Thymus (tissue), 11 donors: Measurements from ENCODE around the gene PAX7. TPM values are rescaled to one million over a fixed set of nuclear protein-coding genes. Genes with fewer than 3 reads are reported as not detected.

Experiments
- DNase-seq, 9 donors: peaks; one replicate each; pipeline ENCODE4 v3.0.0-alpha.2; 2013; ENCODE audit warnings: low spot score in 9 of 9, low read depth in 6 of 9, missing footprints in 1 of 9
- H3K27ac ChIP-seq, 2 donors: one replicate each; pipeline ENCODE4 v1.5.1; 2013; ENCODE audit warnings: control low read depth in 1 of 2, low read depth in 1 of 2, low read length in 1 of 2, mild to moderate bottlenecking in 1 of 2, moderate library complexity in 1 of 2
- H3K27me3 ChIP-seq, 2 donors: one replicate each; pipeline ENCODE4 v1.5.1; 2013; ENCODE audit warnings: low read length in 1 of 2; ENCODE audit not compliant: control insufficient read depth in 2 of 2, insufficient read depth in 1 of 2
- H3K36me3 ChIP-seq, 2 donors: one replicate each; pipeline ENCODE4 v1.5.1; 2013; ENCODE audit warnings: low read length in 1 of 2, mild to moderate bottlenecking in 1 of 2, moderate library complexity in 1 of 2; ENCODE audit not compliant: control insufficient read depth in 2 of 2, insufficient read depth in 2 of 2
- H3K4me1 ChIP-seq, 2 donors: one replicate each; pipeline ENCODE4 v1.5.1; 2013; ENCODE audit warnings: low read length in 2 of 2; ENCODE audit not compliant: control insufficient read depth in 2 of 2, insufficient read depth in 2 of 2
- H3K4me3 ChIP-seq, 2 donors: one replicate each; pipeline ENCODE4 v1.5.1; 2013; ENCODE audit warnings: low read length in 2 of 2, control low read depth in 1 of 2, mild to moderate bottlenecking in 1 of 2
- H3K9me3 ChIP-seq, 2 donors: one replicate each; pipeline ENCODE4 v1.5.1; 2013; ENCODE audit warnings: low read length in 1 of 2, mild to moderate bottlenecking in 1 of 2; ENCODE audit not compliant: control insufficient read depth in 2 of 2, insufficient read depth in 1 of 2
- WGBS: extraction: QIAGEN DNeasy Blood & Tissue Kit; methylation state at CpG from one replicate; pipeline ENCODE4 v1.1.7; 2013; 5-methylcytosine and 5-hydroxymethylcytosine counted together
- polyA plus RNA-seq: library from polyadenylated mRNA; stranded (reverse); fragments of 200-250 nt; gene quantifications from one replicate; pipeline ENCODE4 v1.2.3, GENCODE V29; 2013
- total RNA-seq: library from RNA; stranded (reverse); fragments of 120-200 nt; gene quantifications from one replicate; pipeline ENCODE4 v1.2.4, GENCODE V29; 2013
- donor health status: healthy.

PAX7 gene
- total and polyA plus RNA-seq, 2 donors: 0.05 to 0.11 TPM

- H3K27ac ChIP-seq: peak overlapping the region; percentile 55 to 98
- peak overlapping the region; percentile 16 to 58 for H3K4me3 ChIP-seq
- peaks cover 0 to 40% of the 10 kb centered on the region in 2 donors for H3K27me3 ChIP-seq
- 2% methylated on average over 1 of the region's 1 CpG for WGBS
- DNase-seq: peak in 2 of 9 donors; percentile 37 to 63
- H3K4me1 ChIP-seq: peaks cover 73 to 93% of the 10 kb centered on the region in 2 donors
- H3K36me3 ChIP-seq: no peaks in the 10 kb centered on the region
- peaks cover 0 to 3% of the 10 kb centered on the region in 2 donors for H3K9me3 ChIP-seq
Observed at GRCh38 chr1:18652791-18653190, 22.1 kb downstream of the PAX7 start.

DNA sequence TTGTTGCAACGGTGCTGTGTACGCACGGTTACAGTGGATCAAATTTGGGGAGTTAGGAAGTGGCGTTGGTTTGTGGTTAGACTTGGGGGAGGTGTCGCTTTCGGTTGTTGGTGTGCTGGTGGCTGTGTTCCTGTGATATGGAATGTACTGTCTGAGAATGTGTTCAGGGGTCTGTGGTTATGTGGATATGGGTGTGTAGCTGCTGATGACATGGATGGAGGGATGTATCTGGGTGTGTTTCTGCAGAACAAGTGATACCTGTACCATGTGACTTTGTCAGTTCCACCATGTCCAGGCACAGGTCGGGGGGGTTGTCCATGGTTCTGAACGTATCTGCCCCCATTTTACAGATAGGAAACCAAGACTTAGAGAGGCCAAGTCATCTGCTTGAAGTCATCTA is 22.7 kb downstream of the PAX7 start:
- H3K27me3 ChIP-seq: peaks cover 0 to 36% of the 10 kb centered on the region in 2 donors
- 5% methylated on average over 8 of the region's 8 CpGs for WGBS
- H3K4me1 ChIP-seq: peaks cover 76 to 95% of the 10 kb centered on the region in 2 donors
- H3K36me3 ChIP-seq: no peaks in the 10 kb centered on the region
- DNase-seq: peak in 3 of 9 donors; percentile 44 to 68 (median 55)
- peak overlapping the region; percentile 4 to 58 for H3K4me3 ChIP-seq
- H3K27ac ChIP-seq: peak overlapping the region in 1 of 2 donors; percentile 98
- H3K9me3 ChIP-seq: peaks cover 0 to 3% of the 10 kb centered on the region in 2 donors

GRCh38 chr1:18653916-18654315 is 23.3 kb downstream of the PAX7 start:
- 18% methylated on average over 13 of the region's 13 CpGs for WGBS
- peak overlapping the region; percentile 61 to 98 for H3K27ac ChIP-seq
- H3K4me3 ChIP-seq: no peak overlapping the region
- H3K27me3 ChIP-seq: peaks cover 0 to 34% of the 10 kb centered on the region in 2 donors
- H3K9me3 ChIP-seq: peaks cover 0 to 3% of the 10 kb centered on the region in 2 donors
- H3K36me3 ChIP-seq: no peaks in the 10 kb centered on the region
- peaks cover 80 to 99% of the 10 kb centered on the region in 2 donors for H3K4me1 ChIP-seq
- DNase-seq: no peak

- 49% methylated on average over 5 of the region's 5 CpGs for WGBS
- no peaks in the 10 kb centered on the region for H3K36me3 ChIP-seq
- H3K27ac ChIP-seq: peak overlapping the region; percentile 55 to 98
- H3K4me1 ChIP-seq: peaks cover 84 to 99% of the 10 kb centered on the region in 2 donors
- H3K9me3 ChIP-seq: peaks cover 0 to 3% of the 10 kb centered on the region in 2 donors
- no peak overlapping the region for H3K4me3 ChIP-seq
- no peak for DNase-seq
- peaks cover 0 to 28% of the 10 kb centered on the region in 2 donors for H3K27me3 ChIP-seq
Observed at GRCh38 chr1:18654599-18654998, 24.0 kb downstream of the PAX7 start.

- Histone ChIP-seq H3K9me3 (no peaks in the 10 kb centered on the region), H3K4me1 (peaks cover 77 to 99% of the 10 kb centered on the region in 2 donors), H3K4me3 (no peak overlapping the region), H3K36me3 (no peaks in the 10 kb centered on the region), H3K27me3 (peaks cover 0 to 12% of the 10 kb centered on the region in 2 donors), H3K27ac (peak overlapping the region in 1 of 2 donors; percentile 39)
- WGBS: 62% methylated on average over 17 of the region's 17 CpGs
- DNase-seq: no peak
Observed at GRCh38 chr1:18657506-18658201, 27.0 kb downstream of the PAX7 start.

- WGBS: 87% methylated on average over 1 of the region's 1 CpG
- peaks cover 0 to 8% of the 10 kb centered on the region in 2 donors for H3K27me3 ChIP-seq
- H3K4me3 ChIP-seq: no peak overlapping the region
Observed at GRCh38 chr1:18658831-18659230, 28.2 kb downstream of the PAX7 start.

GRCh38 chr1:18661404-18662285 is 31.0 kb downstream of the PAX7 start:
- H3K4me1 ChIP-seq: peaks cover 56 to 83% of the 10 kb centered on the region in 2 donors
- DNase-seq: no peak
- peaks cover 0 to 10% of the 10 kb centered on the region in 2 donors for H3K27me3 ChIP-seq
- no peaks in the 10 kb centered on the region for H3K9me3 ChIP-seq
- H3K36me3 ChIP-seq: no peaks in the 10 kb centered on the region
- H3K4me3 ChIP-seq: no peak overlapping the region
- WGBS: 41% methylated on average over 17 of the region's 17 CpGs
- no peak overlapping the region for H3K27ac ChIP-seq

More at GRCh38 chr1:18658831-18659230, 28.2 kb downstream of the PAX7 start:
- peaks cover 67 to 91% of the 10 kb centered on the region in 2 donors for H3K4me1 ChIP-seq
- no peaks in the 10 kb centered on the region for H3K9me3 ChIP-seq
- no peak for DNase-seq
- no peaks in the 10 kb centered on the region for H3K36me3 ChIP-seq
- peak overlapping the region in 1 of 2 donors; percentile 3 for H3K27ac ChIP-seq

DNA sequence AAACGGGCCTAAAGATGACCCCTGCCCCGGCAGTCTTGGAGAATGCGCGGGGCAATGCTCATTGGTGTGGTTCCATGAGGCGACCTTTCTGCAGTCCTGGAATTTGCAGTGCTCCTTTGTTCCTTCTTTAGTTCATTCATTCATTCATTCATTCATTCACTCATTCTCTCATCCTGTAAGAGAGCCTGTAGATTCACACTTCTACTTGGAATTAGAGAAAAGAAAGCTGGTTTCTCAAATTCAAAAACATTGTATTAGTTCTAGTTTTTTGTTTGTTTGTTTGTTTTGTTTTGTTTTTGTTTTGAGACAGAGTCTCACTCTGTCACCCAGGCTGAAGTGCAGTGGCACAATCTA is 31.6 kb downstream of the PAX7 start:
- peaks cover 59 to 83% of the 10 kb centered on the region in 2 donors for H3K4me1 ChIP-seq
- DNase-seq: no peak
- H3K9me3 ChIP-seq: no peaks in the 10 kb centered on the region
- no peak overlapping the region for H3K4me3 ChIP-seq
- H3K27ac ChIP-seq: no peak overlapping the region
- no peaks in the 10 kb centered on the region for H3K36me3 ChIP-seq
- H3K27me3 ChIP-seq: peaks cover 0 to 10% of the 10 kb centered on the region in 2 donors
- WGBS: 70% methylated on average over 5 of the region's 5 CpGs
